Fibroblast of lung (primary cell): ENCODE measurements around the gene CNOT9. TPM values are rescaled to one million over a fixed set of nuclear protein-coding genes. Genes with fewer than 3 reads are reported as not detected.

ENCODE experiments used
- DNase-seq, 2 donors: peaks; one replicate each; pipeline versions ENCODE4 v3.0.0 to v3.0.0-alpha.2; 2010; ENCODE audit warnings: low read depth in 2 of 2
- H2AFZ ChIP-seq: 2 replicates; pipeline ENCODE4 v1.5.1; 2012; ENCODE audit warnings: low read length, control low read depth, inconsistent platforms
- H3K27ac ChIP-seq: 2 replicates; pipeline ENCODE4 v1.5.1; 2011; ENCODE audit warnings: low read length, control low read depth; ENCODE audit not compliant: insufficient read depth
- H3K27me3 ChIP-seq: 2 replicates; pipeline ENCODE4 v1.5.1; 2011; ENCODE audit warnings: mild to moderate bottlenecking, low read length; ENCODE audit not compliant: control insufficient read depth, insufficient read depth
- H3K36me3 ChIP-seq: 2 replicates; pipeline ENCODE4 v1.5.1; 2011; ENCODE audit warnings: low read length; ENCODE audit not compliant: control insufficient read depth, insufficient read depth
- H3K4me1 ChIP-seq: 2 replicates; pipeline ENCODE4 v1.5.1; 2011; ENCODE audit warnings: low read length; ENCODE audit not compliant: control insufficient read depth, insufficient read depth; ENCODE audit errors: extremely low read depth
- H3K4me2 ChIP-seq: 2 replicates; pipeline ENCODE4 v1.5.1; 2011; ENCODE audit warnings: low read length, control low read depth; ENCODE audit not compliant: insufficient read depth; ENCODE audit errors: extremely low read depth
- H3K4me3 ChIP-seq, 4 experiments: fragments of 200-600 bp in 1 of 4; sonication (generic) in 1 of 4; replicated peaks in 1 of 4; 2 replicates each; pipeline ENCODE4 v1.5.1; 2011 to 2016; ENCODE audit warnings: low read length in 4 of 4, low read depth in 3 of 4, mild to moderate bottlenecking in 3 of 4, control low read depth in 2 of 4, inconsistent platforms in 1 of 4, mixed read lengths in 1 of 4; ENCODE audit not compliant: insufficient read depth in 1 of 4; ENCODE audit errors: control extremely low read depth in 1 of 4
- H3K79me2 ChIP-seq: 2 replicates; pipeline ENCODE4 v1.5.1; 2012; ENCODE audit warnings: mild to moderate bottlenecking, low read length, inconsistent platforms; ENCODE audit not compliant: control insufficient read depth, insufficient read depth
- H3K9ac ChIP-seq: 2 replicates; pipeline ENCODE4 v1.5.1; 2011; ENCODE audit warnings: mild to moderate bottlenecking, low read length, control low read depth; ENCODE audit not compliant: insufficient read depth
- H3K9me3 ChIP-seq: 2 replicates; pipeline ENCODE4 v1.5.1; 2012; ENCODE audit warnings: low read depth, low read length; ENCODE audit not compliant: control insufficient read depth, insufficient read depth
- H4K20me1 ChIP-seq: 2 replicates; pipeline ENCODE4 v1.5.1; 2011; ENCODE audit warnings: low read length; ENCODE audit not compliant: control insufficient read depth, insufficient read depth; ENCODE audit errors: extremely low read depth
- EZH2 ChIP-seq: IDR thresholded peaks from 2 replicates; pipeline ENCODE4 v1.5.1; 2012; ENCODE audit warnings: low read length, control low read depth, mild to moderate bottlenecking; ENCODE audit errors: missing control alignments
- polyA plus RNA-seq, 2 donors: library from polyadenylated mRNA; depleted of rRNA in 1 of 2; stranded (reverse) in 1 of 2; unstranded in 1 of 2; fragments of >200 nt; gene quantifications; 2 replicates each; pipeline ENCODE4 v1.2.1, GENCODE V29; 2011 to 2012; ENCODE audit warnings: missing spikeins in 1 of 2
- total RNA-seq: library from RNA; depleted of rRNA; stranded (reverse); fragments of >200 nt; gene quantifications from 2 replicates; pipeline ENCODE4 v1.2.1, GENCODE V29; 2014
- TF ChIP-seq, protein P1 (sequence below), 2 donors: IDR thresholded peaks in 1 of 2; conservative IDR thresholded peaks in 1 of 2; 1 replicate in 1 of 2; 2 replicates in 1 of 2; pipeline ENCODE4 v1.5.1; 2011 to 2012; ENCODE audit warnings: low read length in 2 of 2, control low read depth in 1 of 2, inconsistent platforms in 1 of 2, low read depth in 1 of 2, mild to moderate bottlenecking in 1 of 2

Gene CNOT9
- total and polyA plus RNA-seq, 2 donors (not counting 1 experiment from before 2014, with no cell fraction given) = 31.4 to 45.9 TPM

DNA sequence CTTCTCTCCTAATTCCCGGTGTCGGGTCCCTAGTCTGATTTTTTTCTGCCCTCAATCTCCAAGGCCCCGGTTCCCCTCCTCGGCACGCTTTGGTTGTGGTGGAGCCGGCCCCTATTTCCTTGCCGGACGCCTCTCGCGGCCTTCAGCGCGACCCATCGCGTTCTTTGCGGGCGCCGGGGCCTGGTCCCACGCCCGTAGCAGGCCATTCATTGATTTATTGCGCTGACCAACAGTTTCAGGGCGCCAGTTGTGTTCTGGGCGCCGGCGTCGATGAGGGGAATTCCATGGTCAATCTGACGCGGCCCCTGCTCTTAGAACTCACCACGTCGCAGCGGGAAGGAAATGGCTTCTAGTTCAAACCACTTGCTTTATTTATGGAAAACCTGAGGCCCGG lies 396 bp downstream of the CNOT9 start:
- Histone ChIP-seq H3K9me3 (no peaks in the 10 kb centered on the region), H3K4me3 (peak overlapping the region; percentile 73 to 84 (median 78)), H3K9ac (peak overlapping the region; percentile 94), H3K36me3 (no peaks in the 10 kb centered on the region), H2AFZ (no peak overlapping the region), H3K27ac (peak overlapping the region; percentile 96), H3K4me2 (peak overlapping the region; percentile 72), H3K79me2 (peaks cover 87% of the 10 kb centered on the region), H3K27me3 (no peaks in the 10 kb centered on the region), H4K20me1 (no peaks in the 10 kb centered on the region), H3K4me1 (peaks cover 3% of the 10 kb centered on the region)
- peak; percentile 73 to 77 for DNase-seq
- TF ChIP-seq, protein P1, sequence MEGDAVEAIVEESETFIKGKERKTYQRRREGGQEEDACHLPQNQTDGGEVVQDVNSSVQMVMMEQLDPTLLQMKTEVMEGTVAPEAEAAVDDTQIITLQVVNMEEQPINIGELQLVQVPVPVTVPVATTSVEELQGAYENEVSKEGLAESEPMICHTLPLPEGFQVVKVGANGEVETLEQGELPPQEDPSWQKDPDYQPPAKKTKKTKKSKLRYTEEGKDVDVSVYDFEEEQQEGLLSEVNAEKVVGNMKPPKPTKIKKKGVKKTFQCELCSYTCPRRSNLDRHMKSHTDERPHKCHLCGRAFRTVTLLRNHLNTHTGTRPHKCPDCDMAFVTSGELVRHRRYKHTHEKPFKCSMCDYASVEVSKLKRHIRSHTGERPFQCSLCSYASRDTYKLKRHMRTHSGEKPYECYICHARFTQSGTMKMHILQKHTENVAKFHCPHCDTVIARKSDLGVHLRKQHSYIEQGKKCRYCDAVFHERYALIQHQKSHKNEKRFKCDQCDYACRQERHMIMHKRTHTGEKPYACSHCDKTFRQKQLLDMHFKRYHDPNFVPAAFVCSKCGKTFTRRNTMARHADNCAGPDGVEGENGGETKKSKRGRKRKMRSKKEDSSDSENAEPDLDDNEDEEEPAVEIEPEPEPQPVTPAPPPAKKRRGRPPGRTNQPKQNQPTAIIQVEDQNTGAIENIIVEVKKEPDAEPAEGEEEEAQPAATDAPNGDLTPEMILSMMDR (conservative IDR thresholded peaks at IDR 0.05 in 1 of 2, IDR thresholded peaks at IDR 0.05 in 1 of 2; ENCODE audit: low read depth in 1 of 2, low read length in 2 of 2) = no peak
- no peak for TF ChIP-seq EZH2

DNA sequence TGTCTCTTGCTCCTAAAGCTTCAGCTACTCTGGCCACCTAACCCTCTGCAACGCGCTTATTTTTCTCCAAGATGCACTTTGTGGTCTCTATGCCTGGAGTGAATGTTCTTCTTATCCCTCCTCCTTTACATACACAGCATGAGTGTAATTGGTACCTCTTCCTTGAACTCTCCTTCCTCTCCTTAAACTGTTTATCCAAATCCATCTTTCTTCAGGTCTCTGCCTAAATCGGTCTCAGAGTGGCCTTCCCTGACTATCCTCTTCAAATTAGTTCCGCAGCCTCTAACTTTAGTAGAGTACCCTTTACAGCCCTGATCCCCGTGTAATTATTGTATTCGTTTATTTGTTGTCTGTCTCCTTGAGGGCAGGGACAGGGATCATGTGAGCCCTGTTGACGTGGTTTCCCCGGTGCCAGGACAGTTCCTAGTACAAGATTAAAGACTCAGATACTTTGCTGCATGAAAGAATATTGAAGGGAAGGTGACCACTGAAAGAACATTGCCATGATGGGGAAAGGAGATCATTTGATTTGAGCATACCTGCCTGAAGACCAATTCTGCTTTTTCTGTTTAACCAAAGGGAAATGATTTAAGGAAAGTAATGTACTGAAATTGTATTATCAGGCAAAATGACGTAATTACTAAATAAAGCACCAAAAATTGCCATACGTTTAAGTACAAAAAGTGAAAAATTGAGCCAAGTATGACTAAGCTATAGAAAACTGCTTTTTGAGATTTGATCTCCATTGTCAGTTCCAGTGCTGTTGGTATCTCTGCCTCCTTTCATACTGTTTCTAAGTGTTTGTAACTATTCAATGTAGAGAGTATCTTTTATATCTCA lies 1.2 kb downstream of the CNOT9 start:
- TF ChIP-seq EZH2 = no peak
- TF ChIP-seq, protein P1 (conservative IDR thresholded peaks at IDR 0.05 in 1 of 2, IDR thresholded peaks at IDR 0.05 in 1 of 2; ENCODE audit: low read depth in 1 of 2, low read length in 2 of 2) = no peak
- peak; percentile 58 to 62 for DNase-seq
- no peak overlapping the region for H2AFZ ChIP-seq

DNA sequence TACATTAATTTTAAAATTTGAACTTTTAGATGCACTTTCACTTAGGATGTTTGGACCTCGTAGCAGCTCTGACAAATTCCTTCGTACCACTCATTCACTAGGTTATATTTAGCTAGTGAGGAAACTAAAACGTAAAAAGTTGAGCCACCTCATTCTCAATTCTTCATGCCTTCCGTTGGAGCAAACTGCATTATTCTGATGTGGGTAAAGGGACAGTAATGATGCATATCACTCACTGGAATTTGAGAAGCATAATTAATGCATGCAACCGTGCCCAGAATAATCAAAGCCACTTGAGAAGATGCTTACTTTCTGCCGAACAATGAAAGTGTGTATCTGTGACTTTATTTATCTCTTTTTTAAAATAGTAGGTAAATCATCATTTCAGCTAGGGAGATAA lies 2.2 kb downstream of the CNOT9 start:
- Histone ChIP-seq H3K27me3 (no peaks in the 10 kb centered on the region), H3K79me2 (peaks cover 87% of the 10 kb centered on the region), H3K36me3 (no peaks in the 10 kb centered on the region), H3K4me3 (peak overlapping the region; percentile 73 to 84 (median 78)), H3K27ac (peak overlapping the region; percentile 96), H3K9ac (peak overlapping the region; percentile 26), H3K9me3 (no peaks in the 10 kb centered on the region), H2AFZ (no peak overlapping the region), H3K4me1 (peaks cover 3% of the 10 kb centered on the region), H3K4me2 (peak overlapping the region; percentile 72), H4K20me1 (no peaks in the 10 kb centered on the region)
- TF ChIP-seq, protein P1 (conservative IDR thresholded peaks at IDR 0.05 in 1 of 2, IDR thresholded peaks at IDR 0.05 in 1 of 2; ENCODE audit: low read depth in 1 of 2, low read length in 2 of 2) = no peak
- TF ChIP-seq EZH2 = no peak
- peak; percentile 33 to 58 for DNase-seq

More for the DNA sequence above, 1.2 kb downstream of the CNOT9 start:
- H3K9me3 ChIP-seq = no peaks in the 10 kb centered on the region
- peaks cover 86% of the 10 kb centered on the region for H3K79me2 ChIP-seq
- H3K27ac ChIP-seq = peak overlapping the region; percentile 96
- H4K20me1 ChIP-seq = no peaks in the 10 kb centered on the region
- H3K4me2 ChIP-seq = peak overlapping the region; percentile 72
- H3K27me3 ChIP-seq = no peaks in the 10 kb centered on the region
- H3K9ac ChIP-seq = peak overlapping the region; percentile 94
- peaks cover 3% of the 10 kb centered on the region for H3K4me1 ChIP-seq
- H3K4me3 ChIP-seq = peak overlapping the region; percentile 73 to 84 (median 78)
- H3K36me3 ChIP-seq = no peaks in the 10 kb centered on the region
